ENCODE measurements around the gene IGFL3.
"Not testable (repeated sequence)": the region's sequence is repeated elsewhere in the genome, so short reads cannot be mapped to it uniquely, and the experiment has no call there.

The IGFL3 gene

GRCh38 chr19:46081928-46082727, 42.4 kb downstream of the IGFL3 start:
- Histone ChIP-seq H3K9ac (ENCODE audit: low read length) (no peak overlapping the region), H3K27me3 (ENCODE audit: control insufficient read depth, insufficient read depth, low read length) (peaks cover 5% of the 10 kb centered on the region), H3K4me1 (ENCODE audit: control insufficient read depth, insufficient read depth, low read length) (no peaks in the 10 kb centered on the region), H3K27ac (ENCODE audit: low read depth, low read length) (no peak overlapping the region), H3K36me3 (ENCODE audit: control insufficient read depth, insufficient read depth, low read length) (no peaks in the 10 kb centered on the region), H3K4me3 (ENCODE audit: low read length) (no peak overlapping the region)

- H3K36me3 ChIP-seq (ENCODE audit: control insufficient read depth, insufficient read depth, low read length) = no peaks in the 10 kb centered on the region
- H3K4me3 ChIP-seq (ENCODE audit: low read length) = no peak overlapping the region
- H3K27ac ChIP-seq (ENCODE audit: low read depth, low read length) = no peak overlapping the region
- H3K4me1 ChIP-seq (ENCODE audit: control insufficient read depth, insufficient read depth, low read length) = no peaks in the 10 kb centered on the region
- no peak overlapping the region for H3K9ac ChIP-seq (ENCODE audit: low read length)
- peaks cover 7% of the 10 kb centered on the region for H3K27me3 ChIP-seq (ENCODE audit: control insufficient read depth, insufficient read depth, low read length)
Observed at GRCh38 chr19:46080561-46080960, 43.9 kb downstream of the IGFL3 start.

- Histone ChIP-seq H3K4me3 (ENCODE audit: low read length) (no peak overlapping the region), H3K36me3 (ENCODE audit: control insufficient read depth, insufficient read depth, low read length) (no peaks in the 10 kb centered on the region), H3K4me1 (ENCODE audit: control insufficient read depth, insufficient read depth, low read length) (no peaks in the 10 kb centered on the region), H3K9ac (ENCODE audit: low read length) (no peak overlapping the region), H3K27ac (ENCODE audit: low read depth, low read length) (no peak overlapping the region), H3K27me3 (ENCODE audit: control insufficient read depth, insufficient read depth, low read length) (peaks cover 7% of the 10 kb centered on the region)
Observed at GRCh38 chr19:46079576-46079975, 44.9 kb downstream of the IGFL3 start.

- not testable (repeated sequence) for H3K27me3 ChIP-seq (ENCODE audit: control insufficient read depth, insufficient read depth, low read length); H3K36me3 ChIP-seq (ENCODE audit: control insufficient read depth, insufficient read depth, low read length); H3K9ac ChIP-seq (ENCODE audit: low read length); H3K4me1 ChIP-seq (ENCODE audit: control insufficient read depth, insufficient read depth, low read length)
- H3K27ac ChIP-seq (ENCODE audit: low read depth, low read length) = peak overlapping the region; percentile 73
- peak overlapping the region; percentile 47 for H3K4me3 ChIP-seq (ENCODE audit: low read length)
Observed at GRCh38 chr19:46078573-46079332, 45.7 kb downstream of the IGFL3 start.

- Histone ChIP-seq H3K9ac (ENCODE audit: low read length) (no peak overlapping the region), H3K27me3 (ENCODE audit: control insufficient read depth, insufficient read depth, low read length) (peaks cover 7% of the 10 kb centered on the region), H3K4me3 (ENCODE audit: low read length) (no peak overlapping the region), H3K4me1 (ENCODE audit: control insufficient read depth, insufficient read depth, low read length) (no peaks in the 10 kb centered on the region), H3K27ac (ENCODE audit: low read depth, low read length) (no peak overlapping the region), H3K36me3 (ENCODE audit: control insufficient read depth, insufficient read depth, low read length) (no peaks in the 10 kb centered on the region)
Observed at GRCh38 chr19:46077815-46078167, 46.7 kb downstream of the IGFL3 start.

- H3K36me3 ChIP-seq (ENCODE audit: control insufficient read depth, insufficient read depth, low read length) = no peaks in the 10 kb centered on the region
- no peak overlapping the region for H3K27ac ChIP-seq (ENCODE audit: low read depth, low read length)
- peak overlapping the region; percentile 51 for H3K4me3 ChIP-seq (ENCODE audit: low read length)
- H3K27me3 ChIP-seq (ENCODE audit: control insufficient read depth, insufficient read depth, low read length) = peaks cover 7% of the 10 kb centered on the region
- H3K4me1 ChIP-seq (ENCODE audit: control insufficient read depth, insufficient read depth, low read length) = no peaks in the 10 kb centered on the region
- no peak overlapping the region for H3K9ac ChIP-seq (ENCODE audit: low read length)
Observed at GRCh38 chr19:46076951-46077814, 47.3 kb downstream of the IGFL3 start.

GRCh38 chr19:46076031-46076880, 48.2 kb downstream of the IGFL3 start:
- Histone ChIP-seq H3K9ac (ENCODE audit: low read length) (no peak overlapping the region), H3K27ac (ENCODE audit: low read depth, low read length) (no peak overlapping the region), H3K27me3 (ENCODE audit: control insufficient read depth, insufficient read depth, low read length) (peaks cover 7% of the 10 kb centered on the region)

GRCh38 chr19:46073268-46073922, 51.1 kb downstream of the IGFL3 start:
- Histone ChIP-seq H3K27ac (ENCODE audit: low read depth, low read length) (no peak overlapping the region), H3K27me3 (ENCODE audit: control insufficient read depth, insufficient read depth, low read length) (peaks cover 4% of the 10 kb centered on the region), H3K4me3 (ENCODE audit: low read length) (no peak overlapping the region)

More at GRCh38 chr19:46076031-46076880, 48.2 kb downstream of the IGFL3 start:
- Histone ChIP-seq H3K4me3 (ENCODE audit: low read length) (no peak overlapping the region), H3K36me3 (ENCODE audit: control insufficient read depth, insufficient read depth, low read length) (no peaks in the 10 kb centered on the region), H3K4me1 (ENCODE audit: control insufficient read depth, insufficient read depth, low read length) (no peaks in the 10 kb centered on the region)

More at GRCh38 chr19:46073268-46073922, 51.1 kb downstream of the IGFL3 start:
- no peaks in the 10 kb centered on the region for H3K36me3 ChIP-seq (ENCODE audit: control insufficient read depth, insufficient read depth, low read length)
- H3K9ac ChIP-seq (ENCODE audit: low read length) = no peak overlapping the region
- H3K4me1 ChIP-seq (ENCODE audit: control insufficient read depth, insufficient read depth, low read length) = no peaks in the 10 kb centered on the region

Measured in rectal smooth muscle tissue (tissue), 1 donor.